GM19467 (cell line): ENCODE results near the gene BABAM2.

Experiments
- ATAC-seq: cut with Tn5 transposase; IDR thresholded peaks from one replicate; pipeline ENCODE4 v1.9.1; 2021; ENCODE audit warnings: mild to moderate bottlenecking, moderate library complexity; ENCODE audit not compliant: unreplicated experiment

Gene BABAM2

GRCh38 chr2:28336982-28337627, 446.6 kb downstream of the BABAM2 start:
- ATAC-seq: no peak

DNA sequence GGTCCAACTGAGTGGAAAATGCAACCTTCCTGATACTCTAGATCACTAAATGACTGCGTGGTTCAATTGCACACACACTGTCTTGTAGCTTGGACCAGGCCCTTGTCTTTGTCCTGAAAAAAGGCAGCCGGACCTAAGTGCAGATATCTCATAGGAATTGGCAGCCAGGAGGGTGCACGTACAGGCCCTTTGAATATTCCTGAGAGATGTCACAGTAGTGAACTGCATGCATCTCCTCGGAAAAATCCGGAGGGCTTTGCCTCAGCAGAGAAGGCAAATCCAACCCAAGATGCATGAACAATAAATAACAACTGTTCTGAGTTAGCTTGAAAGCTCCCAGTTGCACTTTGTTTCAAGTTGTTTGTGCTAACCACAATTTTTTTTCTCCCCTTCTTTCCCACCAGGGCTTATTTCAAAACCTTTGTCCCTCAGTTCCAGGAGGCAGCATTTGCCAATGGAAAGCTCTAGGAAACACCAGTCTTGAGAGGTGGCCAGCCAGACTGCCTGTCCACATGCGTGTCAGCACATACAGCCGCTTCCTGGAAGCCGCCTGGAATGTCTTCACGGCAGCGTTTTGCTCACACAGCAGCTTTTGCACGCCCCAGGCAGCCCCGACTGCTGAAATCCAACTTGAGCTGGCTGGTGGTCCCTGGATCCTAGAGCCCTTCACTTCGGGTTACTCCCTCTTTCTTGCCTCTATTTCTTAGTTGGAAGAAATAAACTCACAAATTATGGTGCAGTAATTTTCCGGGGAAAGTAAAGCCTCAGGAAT, 447.7 kb downstream of the BABAM2 start:
- no peak for ATAC-seq

GRCh38 chr2:28338831-28339321, 448.3 kb downstream of the BABAM2 start:
- ATAC-seq: no peak

DNA sequence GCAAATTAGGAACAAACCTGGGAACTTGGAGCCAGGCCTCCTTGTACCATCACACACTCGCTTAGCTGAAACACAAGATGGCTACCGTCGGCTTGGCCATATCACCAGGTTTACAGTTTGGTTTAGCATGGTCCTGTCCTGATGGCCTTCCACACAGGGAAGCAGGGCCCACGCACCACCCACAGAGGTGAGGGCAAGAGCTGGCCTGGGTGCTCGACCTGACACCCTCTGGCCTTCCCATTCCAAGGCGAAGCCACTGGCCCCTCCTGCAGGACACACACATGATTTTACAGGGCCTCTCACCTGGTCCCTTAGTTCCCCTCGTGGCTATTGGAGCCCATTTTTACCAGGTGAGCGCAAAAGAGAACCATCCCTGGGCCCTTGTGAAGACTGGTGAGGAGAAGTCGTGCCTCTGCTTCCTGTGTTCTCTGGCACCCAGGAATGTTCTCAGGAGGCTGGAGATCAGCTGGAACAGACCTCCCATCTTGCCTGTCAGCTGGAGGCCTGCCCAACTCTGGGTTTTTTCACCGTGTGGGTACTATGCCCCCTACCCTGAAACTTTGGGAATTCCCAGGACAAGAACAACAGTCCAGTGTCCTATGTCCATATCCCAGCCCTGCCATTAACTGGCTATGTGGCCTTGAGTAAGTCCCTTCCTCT, 449.1 kb downstream of the BABAM2 start:
- no peak for ATAC-seq

DNA sequence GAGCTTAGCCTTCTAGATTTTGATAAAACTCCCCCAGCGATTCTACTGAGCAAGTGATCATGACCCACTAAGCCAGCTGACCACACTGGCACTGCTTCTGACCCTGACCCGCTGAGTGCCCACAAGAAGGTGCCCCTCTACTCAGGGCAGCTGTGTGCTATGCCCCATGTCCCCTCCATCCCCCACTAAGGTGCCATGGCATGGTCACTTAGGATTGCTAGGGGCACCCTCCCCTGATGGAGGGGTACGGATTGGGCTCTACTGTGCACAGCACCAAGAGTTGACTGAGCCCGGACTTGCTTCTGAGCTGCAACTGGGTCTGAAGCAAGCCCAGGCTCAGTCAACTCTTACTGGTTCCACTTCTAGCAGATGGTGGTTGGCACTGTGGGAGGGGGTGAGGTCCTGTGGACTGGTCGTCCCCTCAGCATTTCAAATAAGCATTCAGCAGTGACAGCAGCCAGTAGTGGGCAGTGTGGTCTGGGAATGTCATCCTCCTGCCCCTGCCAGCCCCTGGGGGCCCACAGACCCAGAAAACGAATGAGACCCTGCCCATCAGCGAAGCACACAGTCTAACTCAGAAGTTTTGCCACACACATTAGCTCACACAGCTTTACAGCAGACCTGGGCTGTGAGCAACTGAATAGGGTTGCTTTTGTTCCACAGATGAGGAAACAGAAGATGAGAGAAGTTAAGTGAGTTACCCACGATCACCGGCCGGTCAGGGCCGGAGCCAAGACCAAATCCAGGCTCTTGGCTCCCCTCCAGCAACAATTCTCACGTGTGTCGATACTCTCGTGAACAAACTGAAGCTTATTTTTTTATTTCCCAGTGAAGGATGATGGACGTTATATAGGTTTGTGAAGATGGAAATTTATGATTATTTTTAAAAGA, 450.0 kb downstream of the BABAM2 start:
- ATAC-seq: no peak

DNA sequence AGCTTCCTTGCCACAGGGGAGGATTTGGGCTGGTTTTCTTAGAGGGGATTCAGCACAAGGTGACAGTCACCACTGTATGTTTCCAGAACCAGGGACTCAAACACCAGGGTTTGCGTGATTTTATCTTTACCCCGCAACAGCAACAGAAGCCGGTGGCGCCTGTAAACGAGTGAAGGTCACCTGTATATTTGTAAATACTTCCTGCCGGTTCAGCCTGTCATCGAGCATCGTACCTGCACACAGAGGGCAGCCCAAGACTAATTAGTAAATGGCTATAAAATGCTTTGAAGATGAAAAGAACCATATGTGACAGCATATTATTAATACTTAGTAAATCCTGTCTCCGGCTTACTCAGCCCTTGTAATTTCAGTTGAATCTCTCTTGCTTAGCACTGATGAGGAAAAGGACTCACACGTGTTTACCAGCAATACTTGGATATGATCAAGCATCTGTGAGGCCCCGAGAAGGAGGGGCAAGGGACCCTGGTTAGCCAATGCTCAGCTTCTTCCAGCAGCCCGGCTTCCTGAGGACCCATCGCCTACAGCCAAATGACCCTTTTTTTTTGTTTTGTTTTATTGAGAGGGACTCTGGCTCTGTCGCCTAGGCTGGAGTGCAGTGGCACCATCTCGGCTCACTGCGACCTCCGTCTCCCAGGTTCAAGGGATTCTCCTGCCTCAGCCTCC, 450.8 kb downstream of the BABAM2 start:
- ATAC-seq: no peak

DNA sequence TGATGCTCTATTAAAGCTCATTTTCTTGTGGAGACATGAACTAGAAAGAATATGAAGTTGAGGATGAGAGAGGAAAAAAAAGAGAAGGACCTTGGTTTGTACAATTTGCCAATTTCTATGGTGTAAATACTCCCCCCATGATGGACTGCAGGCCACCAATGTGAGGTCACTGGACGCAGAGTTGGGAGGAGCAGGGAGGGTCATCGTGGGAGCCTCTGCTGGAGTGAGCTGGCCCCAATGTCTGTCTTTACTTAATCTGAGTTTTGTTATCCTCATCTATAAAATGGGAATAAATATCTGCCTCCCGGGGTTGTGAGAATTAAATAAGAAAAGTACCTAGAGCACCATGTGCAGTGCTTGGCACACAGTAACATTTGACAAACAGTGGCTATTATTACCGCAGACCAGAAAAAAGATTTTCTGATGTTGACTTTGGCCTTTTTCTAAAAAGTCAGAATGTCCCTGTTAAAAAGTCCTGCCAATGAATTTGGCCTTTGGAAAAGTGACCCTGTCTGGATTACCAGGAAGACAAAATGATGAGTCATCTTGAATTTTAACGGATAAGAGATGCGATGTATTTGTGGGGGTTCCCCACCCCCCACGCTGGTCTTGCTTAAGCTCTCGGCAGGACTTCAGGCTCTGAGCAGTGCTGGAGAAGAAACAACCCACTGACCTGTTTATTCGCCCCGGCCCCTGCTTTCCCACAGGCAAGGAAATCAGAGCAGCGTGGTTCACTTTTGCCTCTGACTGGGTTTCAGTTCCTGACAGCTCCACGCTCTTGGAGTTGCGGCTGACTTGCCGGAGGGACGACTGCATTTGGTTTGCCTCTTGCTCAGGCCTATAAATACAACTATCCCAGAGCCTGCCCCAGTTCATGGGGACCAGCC, 451.8 kb downstream of the BABAM2 start:
- ATAC-seq: no peak

DNA sequence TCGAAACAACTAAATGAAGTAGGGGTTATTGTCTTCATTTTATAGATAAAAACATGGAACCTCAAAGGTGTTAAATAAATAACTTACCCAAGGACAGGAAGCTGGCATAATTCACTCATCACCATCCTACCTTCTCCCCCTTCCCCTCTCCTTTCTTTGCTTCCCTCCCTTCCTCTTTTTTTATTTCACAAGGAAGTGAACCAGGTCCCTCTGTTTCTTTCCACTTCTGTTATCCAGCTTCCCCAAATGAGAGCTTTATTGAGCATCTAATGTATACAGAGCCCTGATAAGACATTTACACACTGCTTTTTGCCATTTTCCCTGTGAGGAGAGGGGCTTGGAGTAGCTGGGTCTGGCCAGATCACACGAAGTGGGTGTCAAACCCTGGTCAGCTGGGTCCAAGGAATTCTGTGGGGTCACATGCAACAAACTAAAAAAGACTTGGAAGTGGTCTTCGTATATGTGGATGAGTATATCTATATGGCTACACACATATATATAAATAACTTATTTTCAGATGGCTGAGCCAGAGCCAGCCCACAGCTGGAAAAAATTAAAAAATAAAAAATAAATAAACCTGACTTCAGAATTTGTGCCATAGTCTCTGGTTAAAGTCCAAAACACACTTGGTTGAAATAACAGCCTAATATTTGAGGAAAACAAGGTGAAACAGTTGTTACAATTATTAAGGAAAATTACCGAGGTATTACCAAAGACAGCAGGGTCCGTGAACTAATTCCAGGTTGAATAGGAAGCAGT, 452.8 kb downstream of the BABAM2 start:
- ATAC-seq: no peak

DNA sequence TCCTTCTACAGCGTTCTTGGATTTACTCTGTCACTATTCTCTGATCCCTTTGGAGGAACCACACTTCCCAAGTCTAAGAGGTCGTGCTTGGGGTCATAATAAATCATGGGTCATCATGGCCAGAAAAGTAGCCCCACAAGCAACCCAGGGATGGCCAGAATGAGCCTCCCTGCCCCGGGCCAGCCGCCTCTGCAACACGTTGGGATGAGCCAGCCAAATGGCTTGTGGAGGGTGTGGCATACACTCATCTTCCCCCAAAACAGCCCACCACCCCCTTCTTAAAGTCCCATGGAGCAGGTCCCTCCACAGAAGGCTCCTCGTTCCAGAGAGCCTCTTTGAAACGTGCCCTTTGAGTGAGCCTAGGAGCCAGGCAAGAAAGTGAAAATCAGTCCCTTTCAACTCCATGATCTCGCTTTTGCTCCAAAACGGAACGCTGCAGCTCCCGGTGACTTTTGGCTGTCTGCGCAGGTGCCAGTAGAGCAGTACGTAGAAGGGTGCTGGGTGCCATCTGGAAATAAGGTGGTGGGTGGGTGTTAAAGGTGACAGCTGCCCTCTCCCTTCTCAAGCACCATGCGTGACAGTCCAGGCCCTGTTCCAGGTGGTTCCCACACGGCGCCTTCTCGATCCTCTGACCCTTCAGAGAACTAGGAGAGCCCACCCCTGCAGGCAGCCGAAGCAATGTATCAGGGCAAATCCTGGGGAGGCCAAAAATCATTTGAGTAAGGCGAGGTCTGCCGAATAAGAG, 453.6 kb downstream of the BABAM2 start:
- ATAC-seq: no peak

DNA sequence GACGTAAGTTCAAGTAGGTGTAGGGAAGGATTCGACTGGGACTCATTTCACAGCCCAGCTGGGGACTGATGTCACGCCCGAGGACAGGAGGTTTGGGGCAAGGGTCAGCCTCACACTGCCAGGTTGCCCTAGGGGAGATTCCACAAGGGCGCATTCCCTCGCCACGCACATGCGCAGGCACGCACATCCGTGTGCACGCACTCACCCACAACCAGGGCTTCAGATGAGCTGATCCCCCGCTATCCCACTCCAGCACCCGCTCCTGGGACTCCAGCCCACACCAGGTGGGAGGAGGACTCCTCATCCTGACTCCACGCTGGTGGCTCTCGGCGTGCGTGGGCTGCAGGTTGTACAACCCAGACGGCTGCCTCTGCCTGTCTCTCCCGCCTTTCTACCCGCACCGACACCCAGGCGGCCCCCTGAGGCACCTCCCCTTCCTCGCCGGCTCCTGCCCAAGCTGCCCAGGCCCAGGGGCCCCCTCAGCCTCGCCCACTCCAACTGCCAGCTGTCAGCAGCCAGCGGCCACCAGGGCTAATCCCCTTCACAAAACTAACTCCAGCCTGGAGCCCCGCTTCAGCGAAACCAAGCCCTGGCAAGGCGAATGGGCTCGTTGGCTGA, 454.3 kb downstream of the BABAM2 start:
- no peak for ATAC-seq

DNA sequence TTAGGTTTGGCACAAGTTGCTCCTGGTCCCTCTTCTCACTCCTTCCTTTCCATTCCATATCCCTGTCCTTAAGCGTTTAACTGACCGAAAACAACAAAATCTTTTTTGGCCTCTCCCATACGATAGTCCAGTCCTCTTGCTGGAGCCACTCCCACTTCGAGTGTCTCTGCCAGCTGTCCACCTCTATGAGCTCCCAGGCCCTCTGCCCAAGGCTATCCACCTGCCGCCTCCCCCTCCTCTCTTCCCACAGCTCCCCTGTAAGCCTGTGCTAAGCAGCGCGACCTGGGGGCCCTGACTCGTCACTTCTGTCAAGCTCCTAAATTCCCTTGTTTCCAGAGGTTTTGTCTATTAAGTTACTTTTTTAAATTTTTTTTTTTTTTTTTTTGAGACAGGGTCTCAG, 455.1 kb downstream of the BABAM2 start:
- no peak for ATAC-seq

DNA sequence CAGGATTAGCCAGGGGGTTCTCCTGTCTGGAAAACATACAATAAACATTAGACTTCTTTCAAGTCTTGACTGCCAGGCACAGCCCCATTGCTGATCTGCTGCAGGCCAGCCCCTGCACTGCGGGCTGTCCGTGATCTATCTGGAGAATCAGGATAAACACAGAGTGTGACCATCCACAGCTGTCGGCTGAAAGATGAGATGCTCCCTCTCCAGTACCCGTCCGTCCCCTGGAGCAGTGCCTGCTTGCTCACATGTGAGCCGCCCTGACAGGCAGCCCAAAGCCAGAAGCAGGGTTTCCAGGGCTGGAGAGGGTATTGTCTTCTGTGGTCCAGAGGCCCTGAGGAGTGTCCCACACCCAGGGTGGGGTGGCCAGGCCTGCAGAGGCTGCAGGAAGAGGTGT, 456.1 kb downstream of the BABAM2 start:
- no peak for ATAC-seq

- no peak for ATAC-seq
Observed at GRCh38 chr2:28347193-28347592, 456.7 kb downstream of the BABAM2 start.

- ATAC-seq: no peak
Observed at GRCh38 chr2:28347596-28347995, 457.1 kb downstream of the BABAM2 start.

DNA sequence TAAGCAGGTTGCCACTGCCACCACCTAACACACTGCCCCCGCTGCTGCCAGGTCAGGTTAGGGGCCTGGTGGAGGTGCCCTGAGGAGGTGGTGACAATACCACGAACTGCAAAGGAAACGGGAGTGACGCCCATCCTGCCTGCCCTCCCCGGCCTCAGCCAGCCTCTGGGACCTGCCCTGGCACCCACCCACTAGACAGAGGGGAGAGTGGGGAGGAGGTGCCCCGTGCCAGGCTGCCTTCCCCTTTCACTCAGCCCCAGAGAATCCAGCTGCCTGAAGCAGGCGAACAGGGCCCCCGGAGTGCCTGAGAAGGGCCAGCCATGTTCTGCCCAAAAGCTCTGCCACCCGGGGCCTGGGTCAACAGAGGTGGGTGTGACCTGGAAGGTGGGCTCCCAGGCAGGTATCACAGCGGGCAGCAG, 457.6 kb downstream of the BABAM2 start:
- ATAC-seq: no peak

DNA sequence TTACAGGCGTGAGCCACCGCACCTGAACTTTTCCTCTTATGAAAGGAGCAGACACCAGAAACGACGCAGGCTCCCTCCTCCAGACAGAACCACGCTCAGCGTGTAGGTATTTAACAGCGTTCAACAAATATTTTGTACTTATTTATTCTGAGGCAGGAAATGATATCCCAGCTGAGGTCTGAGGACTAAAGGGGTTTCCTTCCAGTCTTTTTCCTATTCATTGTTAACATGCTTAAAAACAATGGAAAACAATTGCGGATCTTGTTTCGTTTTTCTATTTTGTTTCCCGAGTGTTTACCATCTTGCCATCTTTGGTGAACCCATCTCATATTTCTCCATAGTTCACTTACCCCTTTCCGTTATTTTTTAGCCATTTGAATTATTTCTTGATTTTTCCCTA, 458.4 kb downstream of the BABAM2 start:
- no peak for ATAC-seq

DNA sequence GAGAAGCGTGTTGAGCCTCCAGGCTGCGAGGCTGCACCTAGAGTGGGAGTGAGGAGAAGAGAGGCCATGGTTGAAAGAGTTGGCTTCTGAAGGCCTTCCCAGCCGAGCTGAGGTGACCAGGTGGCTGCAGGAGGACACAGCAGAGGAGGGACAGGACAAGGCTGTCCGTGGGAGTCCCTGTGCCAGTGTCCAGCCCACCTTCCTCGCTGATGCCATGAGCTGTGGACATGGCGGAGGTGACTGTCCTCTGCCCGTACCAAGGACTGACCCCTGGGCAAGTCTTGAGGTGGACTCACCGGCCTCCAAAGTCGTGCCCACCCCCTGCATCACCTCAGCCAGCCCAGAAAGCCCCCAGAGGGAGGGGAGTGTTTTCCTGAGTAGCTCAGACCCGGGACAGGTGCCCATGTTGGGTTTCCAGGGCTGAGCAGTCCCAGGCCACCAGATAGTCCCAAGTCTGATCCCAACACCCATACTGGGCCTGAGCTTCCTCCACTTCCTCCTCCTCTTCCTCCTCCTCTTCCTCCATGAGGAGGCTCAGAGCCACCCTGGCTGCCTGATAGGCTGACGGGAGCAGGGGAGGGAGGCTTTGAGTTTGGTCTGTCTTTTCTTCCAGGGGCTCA, 459.1 kb downstream of the BABAM2 start:
- no peak for ATAC-seq
